SK-N-SH treated with all-trans-retinoic acid at 6 μM for 48 hours (cell line): ENCODE data around the gene KANK3.

ENCODE experiments used
- ARNTL ChIP-seq: fragments of 450-650 bp; formaldehyde crosslinking; IDR thresholded peaks from 2 replicates; pipeline ENCODE4 v1.5.0; 2020; ENCODE audit warnings: low read depth, mild to moderate bottlenecking, moderate library complexity, borderline replicate concordance
- CSDC2 ChIP-seq: fragments of 250-450 bp; sonication (Bioruptor Pico); IDR thresholded peaks from 2 replicates; pipeline ENCODE4 v1.5.0; 2020; ENCODE audit warnings: mild to moderate bottlenecking, moderate library complexity
- OSR1 ChIP-seq: fragments of 250-450 bp; sonication (Bioruptor Pico); IDR thresholded peaks from 2 replicates; pipeline ENCODE4 v1.8.0; 2022; ENCODE audit warnings: moderate library complexity, mild to moderate bottlenecking, inconsistent platforms
- POU6F1 ChIP-seq: fragments of 250-450 bp; sonication (Bioruptor Pico); IDR thresholded peaks from 2 replicates; pipeline ENCODE4 v1.8.0; 2021; ENCODE audit warnings: low read depth, mild to moderate bottlenecking, moderate library complexity, borderline replicate concordance
- PPARA ChIP-seq: fragments of 250-450 bp; sonication (Bioruptor Pico); IDR thresholded peaks from 2 replicates; pipeline ENCODE4 v1.5.0; 2020; ENCODE audit warnings: mild to moderate bottlenecking, borderline replicate concordance
- RARB ChIP-seq: fragments of 250-450 bp; sonication (Bioruptor Pico); IDR thresholded peaks from 2 replicates; pipeline ENCODE4 v1.8.0; 2021; ENCODE audit warnings: mild to moderate bottlenecking, moderate library complexity
- ZC3H10 ChIP-seq: fragments of 250-450 bp; sonication (Bioruptor Pico); IDR thresholded peaks from 2 replicates; pipeline ENCODE4 v1.5.1; 2021; ENCODE audit warnings: mild to moderate bottlenecking, moderate library complexity
- ZFP3 ChIP-seq: fragments of 250-450 bp; sonication (Bioruptor Pico); IDR thresholded peaks from 2 replicates; pipeline ENCODE4 v1.5.0; 2020; ENCODE audit warnings: mild to moderate bottlenecking, moderate library complexity
- ZFP30 ChIP-seq: fragments of 450-650 bp; formaldehyde crosslinking; IDR thresholded peaks from 2 replicates; pipeline ENCODE4 v1.5.0; 2022; ENCODE audit warnings: mild to moderate bottlenecking, moderate library complexity
- ZNF565 ChIP-seq: fragments of 450-650 bp; formaldehyde crosslinking; conservative IDR thresholded peaks from 2 replicates; pipeline ENCODE4 v1.5.0; 2020; ENCODE audit warnings: low read depth, mild to moderate bottlenecking, moderate library complexity
- TF ChIP-seq, protein P1 (sequence below): fragments of 250-450 bp; sonication (Bioruptor Pico); IDR thresholded peaks from 2 replicates; pipeline ENCODE4 v1.5.1; 2020; ENCODE audit warnings: low read depth, mild to moderate bottlenecking, moderate library complexity
- TF ChIP-seq, protein P2 (sequence below): fragments of 250-450 bp; sonication (Bioruptor Pico); IDR thresholded peaks from 2 replicates; pipeline ENCODE4 v1.8.0; 2020; ENCODE audit warnings: mild to moderate bottlenecking, moderate library complexity, borderline replicate concordance

DNA sequence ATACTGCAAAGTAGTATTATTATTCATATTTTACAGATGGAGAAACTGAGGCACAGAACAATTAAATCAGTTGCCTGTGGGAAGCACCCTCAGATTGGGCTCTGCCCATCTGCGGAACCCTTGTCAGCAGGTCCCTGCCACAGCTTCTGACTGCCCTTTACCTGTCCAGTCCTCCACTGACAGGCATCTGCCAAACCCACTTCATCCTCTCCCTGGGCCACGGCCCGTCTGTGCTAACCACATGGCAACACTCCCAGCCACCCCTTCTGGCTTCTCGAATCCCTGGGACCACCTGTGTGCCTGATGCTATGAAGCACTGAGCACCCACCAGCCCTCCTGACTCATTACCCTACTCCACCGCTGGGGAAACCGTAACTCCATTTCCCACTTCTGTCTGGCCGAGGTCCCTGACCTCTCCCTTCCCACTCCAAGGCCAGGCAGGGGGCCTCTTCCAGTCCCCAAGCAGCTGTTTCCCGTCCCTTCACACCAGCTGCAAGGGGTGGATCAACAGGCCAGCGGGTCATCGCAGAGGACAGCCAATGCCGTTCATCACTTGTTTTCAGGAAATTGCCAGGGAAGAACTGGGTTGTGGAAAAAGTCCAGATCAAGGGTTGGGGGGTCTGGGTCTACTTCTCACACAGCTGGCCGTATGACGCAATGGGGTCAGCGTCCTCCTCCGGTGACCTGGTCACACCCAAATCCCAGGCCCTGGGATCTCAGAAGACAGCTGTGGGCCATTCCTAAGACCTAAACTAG, 2.5 kb downstream of the KANK3 start:
- TF ChIP-seq CSDC2 (CRISPR knock-in tag) = no peak
- TF ChIP-seq RARB (CRISPR knock-in tag) = no peak
- no peak for TF ChIP-seq ZNF565 (CRISPR knock-in tag)
- no peak for TF ChIP-seq PPARA (CRISPR knock-in tag)
- TF ChIP-seq, protein P1, sequence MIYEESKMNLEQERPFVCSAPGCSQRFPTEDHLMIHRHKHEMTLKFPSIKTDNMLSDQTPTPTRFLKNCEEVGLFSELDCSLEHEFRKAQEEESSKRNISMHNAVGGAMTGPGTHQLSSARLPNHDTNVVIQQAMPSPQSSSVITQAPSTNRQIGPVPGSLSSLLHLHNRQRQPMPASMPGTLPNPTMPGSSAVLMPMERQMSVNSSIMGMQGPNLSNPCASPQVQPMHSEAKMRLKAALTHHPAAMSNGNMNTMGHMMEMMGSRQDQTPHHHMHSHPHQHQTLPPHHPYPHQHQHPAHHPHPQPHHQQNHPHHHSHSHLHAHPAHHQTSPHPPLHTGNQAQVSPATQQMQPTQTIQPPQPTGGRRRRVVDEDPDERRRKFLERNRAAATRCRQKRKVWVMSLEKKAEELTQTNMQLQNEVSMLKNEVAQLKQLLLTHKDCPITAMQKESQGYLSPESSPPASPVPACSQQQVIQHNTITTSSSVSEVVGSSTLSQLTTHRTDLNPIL = no peak
- TF ChIP-seq, protein P2, sequence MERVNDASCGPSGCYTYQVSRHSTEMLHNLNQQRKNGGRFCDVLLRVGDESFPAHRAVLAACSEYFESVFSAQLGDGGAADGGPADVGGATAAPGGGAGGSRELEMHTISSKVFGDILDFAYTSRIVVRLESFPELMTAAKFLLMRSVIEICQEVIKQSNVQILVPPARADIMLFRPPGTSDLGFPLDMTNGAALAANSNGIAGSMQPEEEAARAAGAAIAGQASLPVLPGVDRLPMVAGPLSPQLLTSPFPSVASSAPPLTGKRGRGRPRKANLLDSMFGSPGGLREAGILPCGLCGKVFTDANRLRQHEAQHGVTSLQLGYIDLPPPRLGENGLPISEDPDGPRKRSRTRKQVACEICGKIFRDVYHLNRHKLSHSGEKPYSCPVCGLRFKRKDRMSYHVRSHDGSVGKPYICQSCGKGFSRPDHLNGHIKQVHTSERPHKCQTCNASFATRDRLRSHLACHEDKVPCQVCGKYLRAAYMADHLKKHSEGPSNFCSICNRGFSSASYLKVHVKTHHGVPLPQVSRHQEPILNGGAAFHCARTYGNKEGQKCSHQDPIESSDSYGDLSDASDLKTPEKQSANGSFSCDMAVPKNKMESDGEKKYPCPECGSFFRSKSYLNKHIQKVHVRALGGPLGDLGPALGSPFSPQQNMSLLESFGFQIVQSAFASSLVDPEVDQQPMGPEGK = no peak
- no peak for TF ChIP-seq ZC3H10 (CRISPR knock-in tag)
- TF ChIP-seq ZFP30 (CRISPR knock-in tag) = no peak
- no peak for TF ChIP-seq ZFP3 (CRISPR knock-in tag)
- TF ChIP-seq OSR1 (CRISPR knock-in tag) = no peak
- no peak for TF ChIP-seq ARNTL (CRISPR knock-in tag)
- TF ChIP-seq POU6F1 (CRISPR knock-in tag) = no peak
